ENCODE measurements around the gene PPME1.

PPME1 gene

DNA sequence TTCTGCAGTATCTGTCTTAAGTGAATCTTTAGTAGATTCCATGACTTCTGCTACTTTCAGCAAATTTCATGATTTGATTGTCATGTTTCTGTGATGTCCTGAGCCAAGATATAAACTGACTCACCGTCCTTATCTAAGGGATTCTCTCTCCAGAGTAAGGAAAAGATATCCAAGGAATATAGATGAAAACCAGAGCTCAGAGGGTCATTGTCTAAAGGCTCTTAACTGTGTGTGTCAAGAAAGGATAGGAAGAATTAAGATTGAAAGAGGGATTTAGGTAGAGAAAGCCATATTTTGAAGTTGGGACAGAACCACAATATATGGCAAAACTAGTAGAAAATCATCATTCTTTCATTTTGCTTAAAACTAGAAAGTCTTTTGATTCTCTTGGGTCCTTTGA is 50.7 kb downstream of the PPME1 start:
- Histone ChIP-seq H3K9me3 (ENCODE audit: control insufficient read depth in 1 of 2, low read length in 2 of 2) (no peaks in the 10 kb centered on the region), H3K36me3 (ENCODE audit: control insufficient read depth in 1 of 2, insufficient read depth in 2 of 2, low read length in 2 of 2) (peaks cover 0 to 3% of the 10 kb centered on the region in 2 donors), H3K27ac (ENCODE audit: low read depth, low read length) (no peak overlapping the region), H3K4me1 (ENCODE audit: control insufficient read depth in 1 of 2, insufficient read depth in 2 of 2, low read length in 2 of 2) (no peaks in the 10 kb centered on the region), H3K4me3 (ENCODE audit: low read depth in 1 of 2, low read length in 2 of 2) (no peak overlapping the region), H3K27me3 (ENCODE audit: control insufficient read depth in 1 of 2, insufficient read depth in 2 of 2, low read length in 2 of 2) (no peaks in the 10 kb centered on the region), H3K9ac (ENCODE audit: low read depth in 1 of 2, low read length in 2 of 2) (no peak overlapping the region)

DNA sequence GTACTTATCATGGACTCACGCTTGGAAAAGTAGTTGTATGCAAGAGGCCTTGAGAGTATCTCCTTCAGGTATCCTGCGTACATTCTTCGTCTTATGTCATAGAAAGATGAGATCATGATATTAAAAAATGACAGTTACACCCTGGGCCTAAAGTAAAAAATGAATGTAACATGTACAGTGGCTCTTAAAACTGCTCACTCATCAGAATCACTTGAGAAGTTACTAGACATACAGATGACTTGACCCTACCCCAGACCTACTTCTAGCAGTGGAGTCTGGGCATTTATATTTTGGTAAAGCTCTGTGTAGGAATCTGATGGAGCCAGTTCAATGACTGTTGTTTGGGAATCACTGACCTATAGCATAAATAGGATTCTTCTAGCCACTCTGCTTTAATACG is 54.5 kb downstream of the PPME1 start:
- no peaks in the 10 kb centered on the region for H3K4me1 ChIP-seq (ENCODE audit: control insufficient read depth in 1 of 2, insufficient read depth in 2 of 2, low read length in 2 of 2)
- peaks cover 8 to 11% of the 10 kb centered on the region in 2 donors for H3K36me3 ChIP-seq (ENCODE audit: control insufficient read depth in 1 of 2, insufficient read depth in 2 of 2, low read length in 2 of 2)
- H3K9ac ChIP-seq (ENCODE audit: low read depth in 1 of 2, low read length in 2 of 2), result no peak overlapping the region
- H3K27me3 ChIP-seq (ENCODE audit: control insufficient read depth in 1 of 2, insufficient read depth in 2 of 2, low read length in 2 of 2), result no peaks in the 10 kb centered on the region
- no peak overlapping the region for H3K27ac ChIP-seq (ENCODE audit: low read depth, low read length)
- H3K9me3 ChIP-seq (ENCODE audit: control insufficient read depth in 1 of 2, low read length in 2 of 2), result no peaks in the 10 kb centered on the region
- no peak overlapping the region for H3K4me3 ChIP-seq (ENCODE audit: low read depth in 1 of 2, low read length in 2 of 2)

DNA sequence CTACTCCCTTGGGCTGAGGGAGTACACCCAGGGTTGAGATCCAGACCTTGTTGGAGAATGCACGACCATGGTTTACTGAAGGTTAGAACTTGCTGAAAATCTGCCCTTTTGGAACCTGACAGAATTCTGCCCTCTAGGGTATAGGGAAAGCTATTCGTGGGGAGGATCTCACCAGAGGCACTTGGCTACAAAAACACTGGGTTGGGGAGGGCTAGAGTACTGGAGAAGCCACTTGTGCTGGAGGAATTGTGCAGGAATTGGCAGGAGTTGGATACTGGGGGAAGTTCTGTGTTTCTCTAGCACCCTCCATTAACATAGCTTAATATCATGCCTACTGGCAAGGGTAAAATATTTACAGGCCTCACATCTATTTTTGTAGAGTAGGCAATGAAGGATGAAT is 55.8 kb downstream of the PPME1 start:
- Histone ChIP-seq H3K4me1 (ENCODE audit: control insufficient read depth in 1 of 2, insufficient read depth in 2 of 2, low read length in 2 of 2) (no peaks in the 10 kb centered on the region), H3K36me3 (ENCODE audit: control insufficient read depth in 1 of 2, insufficient read depth in 2 of 2, low read length in 2 of 2) (peaks cover 8 to 18% of the 10 kb centered on the region in 2 donors), H3K4me3 (ENCODE audit: low read depth in 1 of 2, low read length in 2 of 2) (no peak overlapping the region), H3K27ac (ENCODE audit: low read depth, low read length) (no peak overlapping the region), H3K9ac (ENCODE audit: low read depth in 1 of 2, low read length in 2 of 2) (no peak overlapping the region), H3K27me3 (ENCODE audit: control insufficient read depth in 1 of 2, insufficient read depth in 2 of 2, low read length in 2 of 2) (no peaks in the 10 kb centered on the region), H3K9me3 (ENCODE audit: control insufficient read depth in 1 of 2, low read length in 2 of 2) (no peaks in the 10 kb centered on the region)

DNA sequence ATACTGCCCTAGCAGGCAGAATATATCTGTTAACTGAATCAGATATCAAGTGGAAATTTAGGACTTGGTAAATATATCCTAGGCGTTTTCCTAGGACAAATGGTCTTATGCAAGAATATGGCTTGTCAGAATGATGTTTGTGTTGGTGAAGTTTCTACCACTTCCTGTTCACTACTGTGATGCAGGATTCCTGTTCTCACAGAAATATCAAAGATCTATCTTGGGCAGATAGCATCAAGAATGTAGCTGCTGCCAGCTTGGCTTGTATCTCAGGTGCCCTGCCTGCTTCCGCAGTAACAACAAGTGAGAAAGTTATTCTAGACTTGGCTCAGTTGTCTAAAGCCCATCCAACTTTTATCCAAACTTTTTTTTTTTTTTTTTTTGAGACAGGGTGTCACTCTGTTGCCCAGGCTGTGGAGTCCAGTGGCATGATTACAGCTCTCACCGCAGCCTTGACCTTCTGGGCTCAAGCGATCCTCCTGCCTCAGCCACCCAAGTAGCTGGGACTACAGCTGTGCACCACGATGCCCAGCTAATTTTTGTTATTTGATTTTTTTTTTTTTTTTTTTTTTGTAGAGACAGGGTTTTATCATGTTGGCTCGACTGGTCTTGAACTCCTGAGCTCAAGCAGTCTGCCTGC is 61.3 kb downstream of the PPME1 start:
- Histone ChIP-seq H3K36me3 (ENCODE audit: control insufficient read depth in 1 of 2, insufficient read depth in 2 of 2, low read length in 2 of 2) (peaks cover 12 to 37% of the 10 kb centered on the region in 2 donors), H3K27ac (ENCODE audit: low read depth, low read length) (no peak overlapping the region), H3K9me3 (ENCODE audit: control insufficient read depth in 1 of 2, low read length in 2 of 2) (no peaks in the 10 kb centered on the region), H3K4me1 (ENCODE audit: control insufficient read depth in 1 of 2, insufficient read depth in 2 of 2, low read length in 2 of 2) (no peaks in the 10 kb centered on the region), H3K4me3 (ENCODE audit: low read depth in 1 of 2, low read length in 2 of 2) (no peak overlapping the region), H3K9ac (ENCODE audit: low read depth in 1 of 2, low read length in 2 of 2) (no peak overlapping the region), H3K27me3 (ENCODE audit: control insufficient read depth in 1 of 2, insufficient read depth in 2 of 2, low read length in 2 of 2) (no peaks in the 10 kb centered on the region)

DNA sequence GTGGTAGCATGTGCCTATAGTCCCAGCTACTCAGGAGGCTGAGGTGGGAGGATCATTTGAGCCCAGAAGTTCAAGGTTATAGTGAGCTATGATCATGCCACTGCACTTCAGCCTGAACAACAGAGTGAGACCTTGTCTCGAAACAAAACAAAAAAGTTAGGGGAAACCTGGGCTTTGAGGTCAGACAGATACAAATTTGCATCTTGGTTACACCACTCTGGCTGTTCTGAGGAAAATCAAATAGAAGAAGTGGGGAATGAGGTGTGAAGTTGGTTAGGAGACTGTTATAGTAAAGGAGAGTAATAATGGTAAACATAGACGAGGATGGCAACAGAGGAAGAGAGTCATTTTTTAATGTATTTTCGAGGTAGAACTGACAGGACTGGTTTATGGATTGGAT is 62.6 kb downstream of the PPME1 start:
- Histone ChIP-seq H3K27me3 (ENCODE audit: control insufficient read depth in 1 of 2, insufficient read depth in 2 of 2, low read length in 2 of 2) (no peaks in the 10 kb centered on the region), H3K4me1 (ENCODE audit: control insufficient read depth in 1 of 2, insufficient read depth in 2 of 2, low read length in 2 of 2) (no peaks in the 10 kb centered on the region), H3K4me3 (ENCODE audit: low read depth in 1 of 2, low read length in 2 of 2) (no peak overlapping the region), H3K9me3 (ENCODE audit: control insufficient read depth in 1 of 2, low read length in 2 of 2) (no peaks in the 10 kb centered on the region), H3K27ac (ENCODE audit: low read depth, low read length) (no peak overlapping the region), H3K36me3 (ENCODE audit: control insufficient read depth in 1 of 2, insufficient read depth in 2 of 2, low read length in 2 of 2) (peaks cover 21 to 38% of the 10 kb centered on the region in 2 donors), H3K9ac (ENCODE audit: low read depth in 1 of 2, low read length in 2 of 2) (no peak overlapping the region)

DNA sequence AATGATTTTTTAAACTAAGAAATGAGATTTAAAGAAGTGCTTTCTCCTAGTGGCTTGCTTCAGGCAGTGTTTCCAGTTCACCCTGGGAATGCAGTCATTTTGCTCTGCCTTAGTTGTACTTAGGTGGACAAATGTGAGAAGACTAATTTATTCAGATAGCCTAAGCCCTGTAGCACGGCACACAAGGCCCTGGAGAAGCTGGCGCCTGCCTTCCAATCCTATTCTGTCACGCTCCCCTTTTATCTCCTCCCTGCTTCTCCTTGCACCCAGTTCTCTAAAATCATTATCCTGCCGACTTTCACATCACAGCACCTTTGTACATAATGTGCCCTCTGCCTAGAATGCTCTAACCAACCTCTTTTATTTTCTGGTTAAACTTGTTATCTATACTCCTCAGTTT is 64.0 kb downstream of the PPME1 start:
- Histone ChIP-seq H3K27ac (ENCODE audit: low read depth, low read length) (no peak overlapping the region), H3K36me3 (ENCODE audit: control insufficient read depth in 1 of 2, insufficient read depth in 2 of 2, low read length in 2 of 2) (peaks cover 21 to 45% of the 10 kb centered on the region in 2 donors), H3K4me3 (ENCODE audit: low read depth in 1 of 2, low read length in 2 of 2) (no peak overlapping the region), H3K4me1 (ENCODE audit: control insufficient read depth in 1 of 2, insufficient read depth in 2 of 2, low read length in 2 of 2) (no peaks in the 10 kb centered on the region), H3K9ac (ENCODE audit: low read depth in 1 of 2, low read length in 2 of 2) (no peak overlapping the region), H3K27me3 (ENCODE audit: control insufficient read depth in 1 of 2, insufficient read depth in 2 of 2, low read length in 2 of 2) (no peaks in the 10 kb centered on the region), H3K9me3 (ENCODE audit: control insufficient read depth in 1 of 2, low read length in 2 of 2) (no peaks in the 10 kb centered on the region)

DNA sequence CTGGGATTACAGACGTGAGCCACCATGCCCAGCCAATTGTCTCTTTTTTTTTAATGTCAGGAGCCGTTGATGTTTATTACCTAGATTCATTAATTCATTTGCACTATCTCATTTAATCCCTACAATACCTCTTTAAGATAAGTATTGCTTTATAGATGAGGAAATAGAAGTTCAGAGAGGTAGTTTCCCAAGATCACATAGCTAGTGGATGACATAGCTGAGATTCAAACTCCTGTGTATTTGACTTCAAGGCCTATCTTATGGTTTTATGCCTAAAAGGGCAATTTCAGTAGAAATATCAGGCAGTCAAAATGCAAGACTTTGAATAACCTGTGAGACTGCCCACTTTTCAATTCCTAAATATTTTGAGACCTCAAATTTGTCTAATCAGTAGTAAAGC is 66.5 kb downstream of the PPME1 start:
- H3K36me3 ChIP-seq (ENCODE audit: control insufficient read depth in 1 of 2, insufficient read depth in 2 of 2, low read length in 2 of 2), result peaks cover 19 to 39% of the 10 kb centered on the region in 2 donors
- H3K9ac ChIP-seq (ENCODE audit: low read depth in 1 of 2, low read length in 2 of 2), result no peak overlapping the region
- H3K4me3 ChIP-seq (ENCODE audit: low read depth in 1 of 2, low read length in 2 of 2), result no peak overlapping the region
- H3K27me3 ChIP-seq (ENCODE audit: control insufficient read depth in 1 of 2, insufficient read depth in 2 of 2, low read length in 2 of 2), result no peaks in the 10 kb centered on the region
- H3K4me1 ChIP-seq (ENCODE audit: control insufficient read depth in 1 of 2, insufficient read depth in 2 of 2, low read length in 2 of 2), result no peaks in the 10 kb centered on the region
- no peak overlapping the region for H3K27ac ChIP-seq (ENCODE audit: low read depth, low read length)
- no peaks in the 10 kb centered on the region for H3K9me3 ChIP-seq (ENCODE audit: control insufficient read depth in 1 of 2, low read length in 2 of 2)

DNA sequence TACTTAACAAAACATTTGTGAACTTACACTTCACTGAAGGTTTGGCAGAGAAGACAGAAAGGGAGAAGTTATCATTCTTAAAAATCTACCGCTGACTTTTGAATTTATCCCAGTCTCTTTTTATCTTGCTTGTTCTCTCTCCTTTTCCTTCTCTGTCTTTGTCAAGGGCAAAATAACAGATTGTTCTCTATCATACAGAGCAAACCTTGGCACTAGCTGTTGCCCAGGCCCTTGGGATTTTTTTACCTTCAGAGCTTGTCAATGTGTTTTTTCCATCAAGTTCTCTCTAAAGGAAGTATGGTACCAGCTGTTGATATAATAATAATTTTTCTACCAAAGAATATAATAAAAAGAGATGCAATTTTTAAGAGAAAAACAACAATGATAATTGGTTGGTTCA is 67.2 kb downstream of the PPME1 start:
- Histone ChIP-seq H3K4me1 (ENCODE audit: control insufficient read depth in 1 of 2, insufficient read depth in 2 of 2, low read length in 2 of 2) (no peaks in the 10 kb centered on the region), H3K36me3 (ENCODE audit: control insufficient read depth in 1 of 2, insufficient read depth in 2 of 2, low read length in 2 of 2) (peaks cover 19 to 39% of the 10 kb centered on the region in 2 donors), H3K27me3 (ENCODE audit: control insufficient read depth in 1 of 2, insufficient read depth in 2 of 2, low read length in 2 of 2) (no peaks in the 10 kb centered on the region), H3K4me3 (ENCODE audit: low read depth in 1 of 2, low read length in 2 of 2) (no peak overlapping the region), H3K9ac (ENCODE audit: low read depth in 1 of 2, low read length in 2 of 2) (no peak overlapping the region), H3K9me3 (ENCODE audit: control insufficient read depth in 1 of 2, low read length in 2 of 2) (no peaks in the 10 kb centered on the region), H3K27ac (ENCODE audit: low read depth, low read length) (no peak overlapping the region)

DNA sequence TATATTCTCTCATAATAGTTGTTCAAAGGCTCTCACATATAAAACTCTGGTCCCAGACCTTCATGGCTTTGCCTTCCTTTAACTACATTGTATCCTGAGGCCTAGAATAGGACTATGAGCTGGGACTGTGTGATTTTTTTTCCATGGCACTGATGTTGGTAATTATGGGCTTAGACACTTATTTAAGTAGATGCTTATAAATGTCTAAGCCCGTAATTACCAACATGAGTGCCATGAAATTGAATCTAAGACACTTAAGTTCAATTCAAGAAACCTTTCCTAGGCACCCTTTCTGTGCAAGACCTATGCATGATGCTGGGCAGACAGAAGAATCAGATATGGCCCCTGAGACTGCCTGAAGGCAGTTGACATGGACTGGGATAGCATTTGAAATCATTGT is 77.4 kb downstream of the PPME1 start:
- Histone ChIP-seq H3K27ac (ENCODE audit: low read depth, low read length) (no peak overlapping the region), H3K36me3 (ENCODE audit: control insufficient read depth in 1 of 2, insufficient read depth in 2 of 2, low read length in 2 of 2) (peaks cover 25 to 44% of the 10 kb centered on the region in 2 donors)

DNA sequence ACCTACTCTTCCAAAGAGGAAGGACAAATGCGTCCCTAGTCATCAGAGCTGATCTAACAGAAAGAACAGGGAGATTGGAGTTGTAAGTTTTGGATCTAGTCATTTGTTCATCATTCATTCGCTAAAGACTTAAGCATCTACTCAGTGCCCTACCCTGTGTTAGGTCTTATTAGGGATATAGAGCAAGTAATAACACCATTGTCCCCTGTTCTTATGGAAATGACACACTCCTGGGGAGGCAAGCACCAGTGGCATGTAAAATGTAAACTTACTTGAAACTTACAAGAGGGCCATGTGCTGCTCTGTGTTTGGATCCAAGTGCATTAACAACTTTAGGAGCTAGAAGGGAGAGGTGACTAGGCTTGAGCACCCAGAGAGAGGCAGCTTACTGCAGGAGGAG is 78.4 kb downstream of the PPME1 start:
- H3K27ac ChIP-seq (ENCODE audit: low read depth, low read length), result no peak overlapping the region
- H3K9me3 ChIP-seq (ENCODE audit: control insufficient read depth in 1 of 2, low read length in 2 of 2), result no peaks in the 10 kb centered on the region
- no peak overlapping the region for H3K4me3 ChIP-seq (ENCODE audit: low read depth in 1 of 2, low read length in 2 of 2)
- H3K4me1 ChIP-seq (ENCODE audit: control insufficient read depth in 1 of 2, insufficient read depth in 2 of 2, low read length in 2 of 2), result no peaks in the 10 kb centered on the region
- no peak overlapping the region for H3K9ac ChIP-seq (ENCODE audit: low read depth in 1 of 2, low read length in 2 of 2)
- H3K27me3 ChIP-seq (ENCODE audit: control insufficient read depth in 1 of 2, insufficient read depth in 2 of 2, low read length in 2 of 2), result no peaks in the 10 kb centered on the region
- peaks cover 30 to 54% of the 10 kb centered on the region in 2 donors for H3K36me3 ChIP-seq (ENCODE audit: control insufficient read depth in 1 of 2, insufficient read depth in 2 of 2, low read length in 2 of 2)

More for the DNA sequence above, 77.4 kb downstream of the PPME1 start:
- H3K4me3 ChIP-seq (ENCODE audit: low read depth in 1 of 2, low read length in 2 of 2), result no peak overlapping the region
- H3K9ac ChIP-seq (ENCODE audit: low read depth in 1 of 2, low read length in 2 of 2), result no peak overlapping the region
- no peaks in the 10 kb centered on the region for H3K9me3 ChIP-seq (ENCODE audit: control insufficient read depth in 1 of 2, low read length in 2 of 2)
- H3K27me3 ChIP-seq (ENCODE audit: control insufficient read depth in 1 of 2, insufficient read depth in 2 of 2, low read length in 2 of 2), result no peaks in the 10 kb centered on the region
- H3K4me1 ChIP-seq (ENCODE audit: control insufficient read depth in 1 of 2, insufficient read depth in 2 of 2, low read length in 2 of 2), result no peaks in the 10 kb centered on the region

DNA sequence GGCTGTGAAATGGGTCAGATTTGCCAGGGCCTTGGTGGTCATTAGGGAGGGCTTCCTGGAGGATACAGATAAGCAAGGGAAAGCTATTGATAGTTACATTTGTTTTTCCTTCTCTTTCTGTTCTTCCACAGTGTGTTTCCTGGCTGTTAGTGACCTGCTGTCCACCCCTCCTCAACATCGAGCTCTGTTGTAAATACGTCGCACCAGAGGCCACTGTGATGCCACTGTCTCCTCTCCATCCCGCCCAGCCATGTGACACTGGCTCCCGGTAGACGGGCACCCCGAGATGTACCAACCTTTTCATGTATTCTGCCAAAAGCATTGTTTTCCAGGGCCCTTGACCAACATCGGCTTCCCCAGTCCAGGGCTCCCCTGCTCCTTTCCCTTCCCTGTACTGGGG is 82.3 kb downstream of the PPME1 start:
- Histone ChIP-seq H3K9me3 (ENCODE audit: control insufficient read depth in 1 of 2, low read length in 2 of 2) (no peaks in the 10 kb centered on the region), H3K4me1 (ENCODE audit: control insufficient read depth in 1 of 2, insufficient read depth in 2 of 2, low read length in 2 of 2) (no peaks in the 10 kb centered on the region), H3K9ac (ENCODE audit: low read depth in 1 of 2, low read length in 2 of 2) (no peak overlapping the region), H3K27me3 (ENCODE audit: control insufficient read depth in 1 of 2, insufficient read depth in 2 of 2, low read length in 2 of 2) (no peaks in the 10 kb centered on the region), H3K4me3 (ENCODE audit: low read depth in 1 of 2, low read length in 2 of 2) (no peak overlapping the region), H3K27ac (ENCODE audit: low read depth, low read length) (no peak overlapping the region), H3K36me3 (ENCODE audit: control insufficient read depth in 1 of 2, insufficient read depth in 2 of 2, low read length in 2 of 2) (peaks cover 18 to 40% of the 10 kb centered on the region in 2 donors)
